ENCODE results near the gene AMOTL2.

AMOTL2 gene

DNA sequence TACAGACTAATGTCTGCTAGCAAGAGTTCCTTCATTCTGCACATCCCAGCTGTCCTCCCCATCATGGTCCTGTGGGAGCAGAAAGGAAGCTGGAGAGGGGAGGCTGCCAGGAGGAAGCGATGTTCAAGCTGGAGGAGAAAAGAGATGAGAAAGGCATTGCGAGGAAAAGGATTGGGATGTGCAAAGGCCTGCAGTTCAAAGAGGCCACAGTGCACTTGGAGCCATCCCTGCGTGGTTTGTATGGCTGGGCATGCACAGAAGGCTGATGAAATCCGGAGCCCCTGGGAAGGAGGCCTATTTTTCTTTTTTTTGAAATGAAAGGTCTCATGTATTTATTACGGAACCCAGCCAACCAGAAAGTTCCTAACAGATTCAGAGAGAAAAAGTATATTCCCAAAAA lies 22.8 kb downstream of the AMOTL2 start:
- DNase-seq, result no peak

- DNase-seq, result no peak
Observed at GRCh38 chr3:134350861-134351311, 23.4 kb downstream of the AMOTL2 start.

DNA sequence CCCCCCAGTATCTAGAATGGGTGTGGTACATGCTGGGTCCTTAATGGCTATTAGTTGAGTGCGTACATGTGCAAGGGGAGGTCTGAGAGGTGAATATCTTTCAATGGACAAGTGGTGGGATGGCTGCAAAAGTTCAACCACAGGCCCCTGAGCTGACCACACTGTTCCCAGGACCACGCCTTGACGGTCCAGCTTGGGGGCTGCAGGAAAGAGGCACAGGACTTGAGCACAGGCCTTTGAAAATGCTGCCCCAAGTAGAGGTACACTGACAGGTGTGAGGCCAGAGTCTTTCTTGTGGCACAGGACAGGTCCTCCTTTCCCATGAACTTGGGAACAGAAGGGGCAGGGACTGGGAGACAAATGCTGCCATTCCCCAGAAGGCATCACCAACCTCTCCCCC lies 24.0 kb downstream of the AMOTL2 start:
- DNase-seq, result no peak

DNA sequence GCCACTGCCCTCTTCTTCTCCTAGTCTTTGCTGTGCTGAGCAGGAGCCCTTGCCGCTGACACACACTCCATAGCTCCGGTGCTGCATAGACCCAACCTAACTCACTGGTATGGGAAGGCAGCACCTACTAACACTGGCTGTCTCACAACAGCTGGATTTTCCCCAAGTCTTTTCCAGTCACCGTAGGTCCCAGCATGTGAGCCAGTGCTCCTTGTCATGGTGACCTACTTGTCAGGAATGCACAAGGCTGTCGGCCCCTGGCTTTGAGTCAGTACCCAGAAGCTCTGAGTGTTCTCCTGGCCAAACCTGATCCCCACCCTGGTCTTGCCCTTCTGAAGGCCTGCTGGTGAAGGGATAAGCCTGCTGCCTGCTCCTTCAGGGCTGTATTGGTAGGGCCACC lies 25.7 kb downstream of the AMOTL2 start:
- no peak for DNase-seq

DNA sequence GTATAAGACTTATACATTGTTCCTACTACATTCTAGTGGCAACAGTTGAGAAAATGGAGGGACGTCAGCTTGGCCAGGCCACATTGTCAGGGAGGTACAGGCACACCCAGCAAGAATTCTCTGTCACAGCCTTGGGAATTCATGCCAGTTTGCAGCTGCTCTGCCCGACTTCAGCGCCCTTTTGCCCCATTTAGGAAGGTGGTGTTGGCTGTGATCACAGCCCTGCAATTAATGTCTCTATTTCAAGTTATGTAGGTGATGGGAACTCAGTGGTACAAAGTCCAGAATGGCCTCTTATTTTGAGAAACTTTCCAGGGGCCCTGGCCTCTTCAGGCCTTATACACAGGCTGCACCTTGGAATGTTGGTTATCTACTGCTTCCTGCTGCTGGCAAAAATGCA lies 26.7 kb downstream of the AMOTL2 start:
- DNase-seq, result no peak

GRCh38 chr3:134346744-134347143 lies 27.5 kb downstream of the AMOTL2 start:
- no peak for DNase-seq

DNA sequence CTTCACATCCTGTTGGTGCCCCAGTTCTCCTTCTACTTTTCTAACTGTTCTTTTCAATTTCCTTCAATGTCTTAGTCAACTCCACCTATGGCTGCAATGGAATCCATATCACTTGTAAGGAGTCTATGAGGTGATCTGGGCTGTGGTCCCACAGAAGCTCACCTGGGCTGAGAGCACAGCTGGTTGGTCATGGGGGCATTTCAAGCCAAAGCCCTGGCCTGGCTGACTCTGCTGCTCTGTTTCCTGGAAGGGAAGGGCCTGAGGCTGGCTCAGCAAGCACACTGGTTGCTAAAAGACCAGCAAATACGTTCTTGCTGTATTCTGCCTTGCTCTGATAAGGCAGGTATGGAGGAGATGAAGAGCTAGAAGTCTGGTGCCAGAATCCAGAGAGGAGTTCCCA lies 29.0 kb downstream of the AMOTL2 start:
- no peak for DNase-seq

DNA sequence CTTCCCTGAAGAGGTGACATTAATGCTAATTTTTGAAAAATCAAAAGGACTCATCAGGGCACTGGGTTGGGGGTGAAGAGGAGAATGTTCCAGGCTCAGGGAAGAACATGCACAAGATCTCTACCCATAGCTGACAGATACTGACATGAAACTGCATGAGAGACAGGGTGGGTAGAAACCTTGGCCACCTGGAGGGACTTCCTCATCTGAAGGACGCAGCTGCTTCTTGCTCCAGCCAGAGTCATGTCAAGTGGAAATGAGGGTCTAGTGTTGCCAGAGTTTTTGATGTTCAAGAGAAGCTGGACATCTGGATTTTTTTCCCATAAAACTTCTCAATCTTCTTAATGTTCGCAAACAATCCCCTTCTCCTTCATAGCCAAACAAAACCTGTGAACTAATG lies 29.7 kb downstream of the AMOTL2 start:
- no peak for DNase-seq

DNA sequence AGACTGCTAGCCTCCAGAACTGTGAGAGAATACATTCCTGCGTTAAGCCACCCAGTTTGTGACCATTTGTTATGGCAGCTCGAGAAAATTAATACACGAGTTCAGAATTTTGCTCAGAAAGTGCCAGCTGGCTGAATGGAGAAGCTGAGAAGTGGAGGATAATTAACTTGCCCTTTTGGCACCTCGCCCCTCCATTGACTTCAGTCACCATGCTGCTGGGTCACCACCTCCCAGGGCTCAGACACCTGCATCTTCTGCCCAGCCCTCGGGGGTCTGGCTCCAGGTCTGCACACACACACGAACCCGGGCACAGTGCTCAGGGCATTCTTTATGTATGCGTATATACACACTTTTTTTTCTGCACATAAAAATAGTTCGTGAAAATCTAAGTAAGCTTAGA lies 32.0 kb downstream of the AMOTL2 start:
- no peak for DNase-seq

- DNase-seq, result no peak
Observed at GRCh38 chr3:134341389-134341788, 32.9 kb downstream of the AMOTL2 start.

- DNase-seq, result no peak
Observed at GRCh38 chr3:134340982-134341365, 33.3 kb downstream of the AMOTL2 start.

DNA sequence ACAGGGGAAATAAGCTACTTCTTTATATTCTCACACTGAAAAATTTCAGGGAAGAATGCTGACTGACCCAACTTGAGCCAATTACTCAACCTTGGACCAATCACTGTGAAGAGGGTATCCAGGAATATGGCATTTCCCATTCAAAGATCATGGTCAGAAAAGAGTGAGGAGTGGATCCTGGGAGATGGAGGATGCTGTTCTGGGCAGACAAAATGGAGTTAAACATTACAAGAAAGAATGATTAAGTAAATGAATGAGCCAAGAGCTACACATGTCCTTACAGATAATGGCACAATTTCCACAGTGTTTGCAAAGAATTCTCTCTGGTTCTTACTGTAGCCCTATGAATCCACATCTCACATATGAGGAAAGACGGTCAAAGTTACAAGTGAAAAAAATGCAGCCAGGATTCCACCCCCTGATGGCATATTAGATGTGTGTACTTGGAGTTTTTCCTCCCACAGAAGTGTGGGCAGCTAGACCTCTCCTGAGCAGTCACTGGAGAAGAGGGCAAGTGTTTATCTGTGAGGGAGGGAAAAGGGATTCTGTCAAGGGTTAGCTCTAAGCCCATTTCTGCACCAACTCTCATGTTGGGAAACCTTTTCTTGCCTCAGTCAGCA lies 33.8 kb downstream of the AMOTL2 start:
- no peak for DNase-seq

DNA sequence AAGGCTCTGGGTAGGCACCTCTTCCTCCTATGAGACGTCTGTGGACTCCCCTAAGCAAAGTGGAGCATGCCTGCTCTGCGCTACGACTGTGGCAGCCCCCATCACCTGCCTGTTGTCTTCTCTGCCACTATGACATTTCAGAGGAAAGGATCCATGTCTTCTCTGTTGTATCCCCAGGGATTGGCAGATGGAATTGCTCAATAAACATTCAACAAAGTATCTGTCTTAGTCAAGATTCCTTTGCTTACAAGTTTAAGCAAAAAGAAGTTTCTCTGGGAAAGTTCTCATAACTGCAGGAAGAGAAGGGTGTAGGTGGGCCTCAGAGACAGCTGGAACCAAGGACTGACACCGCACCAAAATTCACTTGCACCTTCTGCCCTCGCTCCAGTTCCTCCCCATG lies 34.3 kb downstream of the AMOTL2 start:
- DNase-seq, result no peak

- DNase-seq, result no peak
Observed at GRCh38 chr3:134339331-134339730, 34.9 kb downstream of the AMOTL2 start.

GRCh38 chr3:134338516-134339261 lies 35.6 kb downstream of the AMOTL2 start:
- DNase-seq, result no peak

- no peak for DNase-seq
Observed at GRCh38 chr3:134338201-134338512, 36.1 kb downstream of the AMOTL2 start.

DNA sequence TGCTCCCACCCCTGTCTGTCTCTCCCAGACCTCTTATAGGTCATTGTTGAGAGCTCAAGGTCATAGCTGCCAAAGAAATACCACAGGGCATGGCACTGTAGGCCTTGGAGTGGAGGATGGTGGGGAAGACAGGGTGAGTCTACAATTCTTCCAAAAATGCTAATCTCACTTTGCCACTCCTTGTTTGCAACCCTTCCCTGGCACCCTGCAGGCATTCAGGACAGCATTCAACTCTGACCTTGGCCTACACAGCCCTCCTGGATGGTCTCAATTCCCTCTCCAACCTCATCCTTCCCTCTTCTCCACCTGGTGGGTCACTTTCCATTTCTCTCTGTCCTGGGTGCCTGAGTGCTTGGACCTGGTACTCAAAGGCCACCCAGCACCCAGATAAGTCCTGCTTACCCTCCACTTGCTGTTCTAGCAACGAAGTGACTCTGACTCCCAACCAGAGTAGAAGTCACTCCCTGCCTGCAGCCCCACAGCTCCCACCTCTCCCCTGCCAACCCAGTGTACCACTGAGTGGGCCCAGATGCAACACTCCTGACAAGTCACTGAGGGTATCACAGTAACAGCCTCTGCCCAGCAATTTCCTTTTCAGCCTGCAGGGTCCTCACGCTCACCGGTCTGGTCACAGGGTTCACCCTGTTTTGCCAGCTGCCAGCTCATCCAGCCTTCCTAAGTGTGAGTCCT lies 36.6 kb downstream of the AMOTL2 start:
- DNase-seq, result no peak

DNA sequence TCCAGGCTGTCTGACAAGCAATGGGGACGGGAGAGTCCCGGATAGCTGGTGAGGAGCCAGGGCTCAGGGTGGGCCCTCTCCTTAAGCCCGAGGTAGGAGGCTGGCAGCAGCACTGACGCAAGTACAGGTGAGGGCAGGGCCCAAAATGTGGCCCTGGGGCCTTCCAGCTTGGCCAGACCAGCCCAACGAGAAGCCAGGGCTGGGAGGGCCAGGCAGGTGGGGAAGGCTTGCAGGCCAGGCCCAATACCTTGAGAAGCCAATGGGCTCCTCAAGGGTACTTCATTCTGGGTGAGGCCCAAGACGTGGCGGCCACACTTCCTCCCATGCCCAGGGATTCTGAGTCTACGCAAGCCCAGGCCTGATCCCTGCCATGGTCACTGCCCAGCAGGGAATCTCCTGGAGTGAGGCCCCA lies 37.2 kb downstream of the AMOTL2 start:
- no peak for DNase-seq

DNA sequence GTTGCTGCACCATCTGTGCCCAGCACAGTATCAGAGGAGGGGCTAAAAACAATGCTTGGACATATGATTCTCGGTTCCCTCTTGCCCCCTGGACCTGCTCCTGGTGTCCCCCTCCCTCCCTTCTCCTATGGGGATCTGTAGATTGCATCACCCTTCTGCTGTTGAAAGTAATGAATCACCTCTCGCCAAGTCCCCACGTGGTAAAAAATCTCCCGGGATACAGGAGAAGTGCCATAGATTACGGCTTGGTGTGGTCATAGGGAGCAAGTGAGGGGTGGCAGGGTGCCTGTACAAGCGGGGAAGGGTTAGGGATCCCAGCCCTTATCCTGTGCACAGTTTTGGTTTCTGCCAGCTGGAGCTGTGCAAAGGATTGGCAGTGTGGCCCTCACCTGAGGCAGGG lies 37.7 kb downstream of the AMOTL2 start:
- no peak for DNase-seq

DNA sequence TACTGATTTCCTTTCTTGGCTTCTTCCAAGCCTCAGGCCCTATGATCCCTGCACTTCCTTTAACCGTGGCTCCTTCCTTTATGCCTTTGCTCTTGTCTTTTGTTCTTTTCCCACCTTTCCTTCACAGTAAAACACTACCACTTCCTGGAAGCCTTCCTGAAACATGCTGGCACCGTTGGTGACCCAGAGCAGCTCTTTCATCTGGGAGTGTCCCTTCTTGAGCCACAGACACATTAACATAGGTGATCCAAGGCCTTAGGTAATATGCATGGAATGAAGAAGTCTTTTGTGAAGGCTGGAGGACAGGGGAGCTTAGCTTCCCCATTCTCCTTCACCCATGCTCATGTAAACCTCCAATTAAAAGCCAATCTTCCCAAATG lies 39.4 kb downstream of the AMOTL2 start:
- DNase-seq, result no peak

- no peak for DNase-seq
Observed at GRCh38 chr3:134334231-134334900, 39.9 kb downstream of the AMOTL2 start.

DNA sequence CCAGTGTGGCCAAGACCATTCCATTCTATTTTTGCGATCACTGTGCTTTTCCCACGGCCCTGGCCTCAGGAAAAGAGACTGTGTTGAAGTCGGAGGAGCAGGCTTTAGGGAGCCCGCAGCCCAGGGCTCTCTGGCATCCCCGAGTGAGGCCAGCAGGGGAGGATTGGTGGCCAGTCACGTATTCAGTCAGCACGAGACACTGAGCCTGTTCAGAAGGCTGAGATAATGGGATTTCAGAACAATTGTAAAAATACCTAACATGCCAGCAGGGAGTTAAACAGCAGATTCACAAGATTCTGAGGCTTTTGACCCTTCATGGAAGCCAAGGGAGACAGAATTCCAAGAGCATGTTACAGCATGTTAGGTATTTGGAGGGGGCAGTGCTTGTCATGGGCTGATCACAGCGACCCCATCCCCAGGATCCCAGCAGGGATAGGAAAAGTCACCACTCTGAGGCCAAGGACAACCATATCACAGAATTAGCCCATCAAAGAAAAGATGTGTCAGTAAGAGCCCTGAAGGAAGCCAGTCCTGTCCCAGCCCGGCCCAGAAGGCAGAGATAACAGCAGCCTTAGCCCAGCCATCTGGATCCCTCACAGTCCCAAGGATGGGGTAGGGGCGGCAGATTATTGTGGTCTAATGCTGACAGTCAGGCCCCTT lies 40.6 kb downstream of the AMOTL2 start:
- DNase-seq, result no peak

DNA sequence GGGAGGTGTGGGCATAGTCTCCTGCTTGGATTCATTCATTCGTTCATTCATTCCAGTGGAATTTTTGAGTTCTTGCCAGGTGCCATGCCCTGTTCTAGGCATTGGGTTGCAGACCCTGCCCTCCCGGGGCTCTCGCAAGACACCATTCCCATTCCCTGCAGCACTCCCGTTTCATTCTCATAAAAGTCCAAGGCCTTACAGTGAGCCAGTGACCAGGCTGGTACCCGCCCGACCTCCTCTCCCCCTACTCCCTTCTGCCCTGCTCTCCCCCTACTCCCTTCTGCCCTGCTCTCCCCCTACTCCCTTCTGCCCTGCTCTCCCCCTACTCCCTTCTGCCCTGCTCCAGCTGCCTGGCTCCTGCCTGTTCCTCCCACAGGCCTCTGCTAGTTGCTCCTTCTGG lies 41.9 kb downstream of the AMOTL2 start:
- DNase-seq, result no peak
